HG02610 (cell line): Measurements from ENCODE around the gene CHD2.

Experiments
- ATAC-seq: cut with Tn5 transposase; IDR thresholded peaks from one replicate; pipeline ENCODE4 v1.9.1; 2021; ENCODE audit warnings: mild to moderate bottlenecking, moderate library complexity; ENCODE audit not compliant: unreplicated experiment

CHD2 gene

DNA sequence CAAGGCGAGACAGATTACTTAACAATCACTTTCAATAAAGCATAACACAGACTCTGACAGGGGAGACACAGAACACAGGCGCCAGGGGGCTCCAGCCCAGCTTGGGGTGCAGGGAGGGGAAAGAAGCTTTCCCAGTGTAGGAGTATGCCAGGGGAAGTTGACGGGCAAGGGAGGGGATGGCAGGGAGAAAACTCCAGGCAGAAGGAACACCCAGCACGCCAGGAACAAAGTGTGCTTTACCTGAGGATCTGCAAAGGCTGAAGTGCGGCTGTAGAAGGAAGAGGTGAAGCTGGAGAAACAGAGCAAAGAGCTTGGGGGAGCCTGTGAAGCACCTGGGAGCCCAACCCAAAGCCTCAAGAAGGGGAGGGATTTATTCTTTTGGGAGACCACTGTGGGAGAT, 176.8 kb downstream of the CHD2 start:
- no peak for ATAC-seq
